Right lobe of liver (tissue), 4 donors: ENCODE results near the gene AHSP.

Experiments
- CTCF ChIP-seq, 4 donors: fragments of 200-600 bp in 3 of 4; fragments of 450-650 bp in 1 of 4; IDR thresholded peaks; one replicate each; pipeline versions ENCODE4 v1.5.1 to v1.8.0; 2016 to 2022; ENCODE audit warnings: antibody characterized with exemption in 4 of 4, mild to moderate bottlenecking in 2 of 4
- POLR2A ChIP-seq: fragments of 450-650 bp; IDR thresholded peaks from one replicate; pipeline ENCODE4 v1.6.1; 2017; ENCODE audit warnings: antibody characterized with exemption, mild to moderate bottlenecking
- donor health status: DM: no; HTN: no; CAD: no.
- donor health status: DM: no; HTN: no; CAD: no.
- donor health status: DM: no; HTN: yes; CAD: no.

GRCh38 chr16:31561426-31562233 lies 33.9 kb downstream of the AHSP start:
- TF ChIP-seq CTCF (IDR thresholded peaks at IDR 0.05) = no peak
- TF ChIP-seq POLR2A = no peak
